Smooth muscle cell of the umbilical artery (primary cell): ENCODE results near the gene HNF4A. TPM values are rescaled to one million over a fixed set of nuclear protein-coding genes. Genes with fewer than 3 reads are reported as not detected.

Experiments
- total RNA-seq: library from RNA; depleted of rRNA; stranded (reverse); fragments of >200 nt; gene quantifications from 2 replicates; pipeline ENCODE4 v1.2.3, GENCODE V29; 2014

The HNF4A gene
- not detected in 2 replicates for total RNA-seq

GRCh38 chr20:44355498-44356352 is at the start of gene HNF4A:
TSS of gene HNF4A (plus strand) at chr20:44355699. CDS start at chr20:44355805, 106 bp downstream.

GRCh38 chr20:44310664-44311639 is 44.5 kb upstream of the HNF4A start, which contains the start of gene FITM2:
TSS of gene FITM2 (minus strand) at chr20:44311202. CDS start at chr20:44311148, 54 bp downstream.

GRCh38 chr20:44336725-44337380 is 18.6 kb upstream of the HNF4A start, which contains the start of gene R3HDML:
TSS of gene R3HDML (plus strand) at chr20:44337043. CDS start at chr20:44337158, 115 bp downstream.

GRCh38 chr20:44475694-44476560 is 120.4 kb downstream of the HNF4A start, which contains the start of gene TTPAL:
TSS of gene TTPAL (plus strand) at chr20:44475874. CDS start at chr20:44480000, 4,126 bp downstream.

Other genes starting within 250 kb of the HNF4A start
- 2.0 and 10.4 TPM in 2 replicates for gene JPH2, start 168.5 kb upstream of the HNF4A start, total RNA-seq
- gene OSER1, start 144.9 kb upstream of the HNF4A start, total RNA-seq = 29.3 and 40.1 TPM in 2 replicates
- gene GDAP1L1, start 108.4 kb upstream of the HNF4A start, total RNA-seq = not detected in 2 replicates
- 6.5 and 9.6 TPM in 2 replicates for gene FITM2, start 44.5 kb upstream of the HNF4A start, total RNA-seq
- not detected in 2 replicates for gene R3HDML, start 18.7 kb upstream of the HNF4A start, total RNA-seq
- gene TTPAL, start 120.2 kb downstream of the HNF4A start, total RNA-seq = 10.1 and 18.0 TPM in 2 replicates
- gene SERINC3, start 166.4 kb downstream of the HNF4A start, total RNA-seq = 74.9 and 90.9 TPM in 2 replicates
- 19.1 and 24.6 TPM in 2 replicates for gene PKIG, start 226.9 kb downstream of the HNF4A start, total RNA-seq